Amygdala (tissue), 56 donors: ENCODE data around the gene LTB4R2.
A peak's percentile ranks its signal among the peaks of the same experiment; 100 is the strongest.

ENCODE experiments used
- DNase-seq, 56 donors: peaks; one replicate each; lab custom pipeline; 2025; lab: John Stamatoyannopoulos, UW

LTB4R2 gene

GRCh38 chr14:24315807-24316596, 6.1 kb downstream of the LTB4R2 start:
- peak in 1 of 56 donors; percentile 14 for DNase-seq

GRCh38 chr14:24316597-24316950, 6.6 kb downstream of the LTB4R2 start:
- no peak for DNase-seq

- DNase-seq: no peak
These were observed 7.4 kb downstream of the LTB4R2 start for GRCh38 chr14:24317141-24317928.

- DNase-seq: no peak
These were observed 11.5 kb downstream of the LTB4R2 start for GRCh38 chr14:24321212-24321975.

GRCh38 chr14:24322672-24323071, 12.7 kb downstream of the LTB4R2 start:
- DNase-seq: no peak

GRCh38 chr14:24323341-24323740, 13.4 kb downstream of the LTB4R2 start:
- DNase-seq: no peak

- DNase-seq: no peak
These were observed 14.1 kb downstream of the LTB4R2 start for GRCh38 chr14:24324024-24324423.

- no peak for DNase-seq
These were observed 15.1 kb downstream of the LTB4R2 start for GRCh38 chr14:24325041-24325530.

- no peak for DNase-seq
These were observed 16.0 kb downstream of the LTB4R2 start for GRCh38 chr14:24325963-24326362.

GRCh38 chr14:24327303-24327702, 17.4 kb downstream of the LTB4R2 start:
- DNase-seq: no peak

GRCh38 chr14:24327914-24328313, 18.0 kb downstream of the LTB4R2 start:
- peak in 15 of 56 donors; percentile 15 to 65 (median 42) for DNase-seq

- no peak for DNase-seq
These were observed 19.2 kb downstream of the LTB4R2 start for GRCh38 chr14:24329073-24329663.

- peak in 2 of 56 donors; percentile 26 to 44 for DNase-seq
These were observed 19.8 kb downstream of the LTB4R2 start for GRCh38 chr14:24329736-24330135.

- no peak for DNase-seq
These were observed 21.2 kb downstream of the LTB4R2 start for GRCh38 chr14:24330973-24331674.

GRCh38 chr14:24331731-24332267, 21.9 kb downstream of the LTB4R2 start:
- DNase-seq: no peak

GRCh38 chr14:24332268-24332993, 22.5 kb downstream of the LTB4R2 start:
- peak in 26 of 56 donors; percentile 9 to 77 (median 35) for DNase-seq

GRCh38 chr14:24334431-24335291, 24.7 kb downstream of the LTB4R2 start, which contains the start of gene ADCY4:
TSS of gene ADCY4 (minus strand) at chr14:24335071. CDS start at chr14:24334652, 419 bp downstream.
- no peak for DNase-seq
